GM19023 (cell line): ENCODE data around the gene MXRA8.
A peak's percentile ranks its signal among the peaks of the same experiment; 100 is the strongest.

ENCODE experiments used
- ATAC-seq: cut with Tn5 transposase; IDR thresholded peaks from one replicate; pipeline ENCODE4 v1.9.1; 2021; ENCODE audit warnings: mild to moderate bottlenecking, moderate library complexity; ENCODE audit not compliant: unreplicated experiment

Gene MXRA8

DNA sequence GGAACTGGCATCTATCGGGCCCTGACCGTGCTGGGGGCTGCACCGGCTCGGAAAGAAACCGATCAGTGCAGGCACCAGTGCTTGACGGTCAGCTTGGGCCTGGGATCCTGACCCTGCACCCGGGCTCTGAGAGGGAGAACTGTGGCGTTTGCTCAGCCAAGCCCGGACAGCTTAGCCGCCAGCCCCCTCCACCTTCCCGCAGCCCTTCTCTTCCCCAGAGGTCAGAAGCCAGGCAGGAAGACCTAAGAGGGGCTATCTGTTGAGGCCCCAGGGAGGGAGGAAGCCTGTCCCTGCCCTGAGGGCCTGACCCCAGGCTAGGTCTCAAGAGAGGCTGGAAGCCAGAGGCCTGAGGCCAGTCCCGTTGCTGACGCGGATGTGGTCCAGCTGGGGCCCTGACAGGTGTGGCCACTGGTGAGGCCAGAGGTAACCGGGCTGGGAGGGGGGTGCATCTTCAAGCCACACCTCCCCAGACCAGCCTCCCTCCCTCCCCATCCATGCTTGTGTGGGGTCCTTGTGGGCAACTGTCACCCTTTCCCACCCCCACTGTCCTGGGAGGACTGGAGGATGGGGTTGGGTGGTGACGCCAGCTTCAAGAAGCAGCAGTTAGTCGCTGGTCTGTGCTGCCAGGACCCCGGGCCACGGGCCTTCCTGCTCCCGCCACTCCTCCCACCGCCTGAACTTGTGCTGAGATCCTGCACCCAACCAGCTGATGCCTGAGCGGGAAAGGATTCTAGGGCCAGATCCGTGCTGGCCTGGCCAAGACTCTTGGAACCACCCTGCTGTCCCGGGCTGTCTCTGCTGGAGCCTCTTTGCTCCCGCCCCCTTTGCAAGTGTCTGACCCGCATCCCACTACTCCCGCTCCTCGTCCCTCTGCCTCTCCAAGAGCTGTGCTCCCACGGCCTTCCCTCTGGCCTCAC, 6.6 kb downstream of the MXRA8 start:
- no peak for ATAC-seq

DNA sequence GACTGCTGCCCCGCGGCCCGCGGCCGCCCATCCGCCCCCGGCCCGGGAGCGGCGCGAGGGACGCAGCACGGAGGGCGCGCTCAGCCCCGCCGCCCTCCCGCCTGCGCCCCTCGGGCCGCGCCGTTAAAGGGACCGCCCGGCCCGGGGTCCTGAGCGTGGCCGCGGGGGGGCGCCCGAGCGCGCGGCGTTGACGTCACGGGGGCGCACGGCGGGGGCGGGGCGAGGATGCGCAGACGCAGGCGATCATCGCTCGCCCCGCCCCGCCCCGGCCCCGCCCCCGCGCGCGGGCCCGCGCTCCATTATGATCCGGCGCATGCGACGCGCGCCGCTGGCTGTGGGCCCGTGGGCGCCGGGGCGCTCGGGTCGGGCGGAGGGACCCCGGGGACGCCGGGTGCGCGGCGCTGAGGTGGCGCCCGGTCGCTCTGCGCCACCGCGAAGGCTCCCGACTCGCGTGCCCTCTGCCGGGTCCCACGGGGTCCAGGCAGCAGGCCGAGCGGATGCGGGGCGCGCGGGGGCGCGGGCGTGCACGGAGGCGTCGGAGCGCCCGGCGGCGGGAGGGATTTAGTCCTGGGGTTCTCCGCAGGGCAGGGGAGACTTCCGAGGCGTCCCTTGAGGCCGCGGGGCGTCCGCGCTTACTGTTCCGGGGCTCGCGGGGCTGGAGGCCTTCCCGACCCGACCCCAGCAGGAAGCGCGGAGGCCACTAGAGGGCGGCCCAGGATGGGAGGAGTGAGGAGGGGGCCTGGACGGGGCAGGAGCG, 8.9 kb downstream of the MXRA8 start, which contains the start of gene DVL1:
Gene DVL1, minus strand, starts transcription at position 163 of the 757 bp plus-strand sequence. CDS start 353 bp downstream, outside the sequence.
- peak; percentile 62 for ATAC-seq

DNA sequence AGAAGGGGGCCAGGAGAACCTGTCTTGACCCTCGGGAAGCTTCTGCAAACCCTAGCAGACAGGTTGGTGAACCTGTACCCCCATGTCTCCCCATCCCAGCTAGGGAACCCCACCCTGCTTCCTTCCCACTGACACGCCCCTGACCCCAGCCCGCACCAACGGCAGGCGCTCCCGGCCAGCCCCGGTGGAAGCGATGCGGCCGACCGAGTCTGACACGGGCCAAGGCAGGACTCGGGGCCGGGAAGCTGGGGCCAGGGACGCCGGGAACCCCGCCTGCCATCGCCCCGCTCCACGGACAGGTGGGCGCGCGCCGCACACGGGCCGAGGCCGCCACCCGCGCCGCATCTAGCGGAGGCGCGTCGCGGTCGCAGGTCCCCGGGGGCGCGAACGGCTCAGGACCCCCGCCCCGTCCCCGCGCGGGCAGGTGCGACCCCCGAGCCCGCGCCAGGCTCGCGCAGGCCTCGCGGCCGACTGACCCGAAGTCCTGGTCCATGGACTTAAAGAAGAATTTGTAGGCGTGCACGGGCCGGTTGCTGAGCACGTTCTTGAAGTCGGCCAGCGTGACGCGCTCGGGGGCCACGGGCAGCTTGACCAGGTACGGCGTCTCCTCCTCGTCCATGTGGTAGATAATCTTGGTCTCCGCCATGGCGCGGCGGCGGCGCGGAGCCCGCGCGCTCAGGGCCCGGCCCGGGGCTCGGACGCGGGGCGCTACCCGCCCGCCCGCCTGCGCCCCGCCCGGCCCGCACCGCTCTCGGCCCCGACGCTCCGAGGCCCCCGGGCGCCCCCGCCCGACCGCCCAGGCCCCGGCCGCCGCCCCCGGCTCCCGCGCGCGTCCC, 9.7 kb downstream of the MXRA8 start:
- peak; percentile 22 for ATAC-seq

DNA sequence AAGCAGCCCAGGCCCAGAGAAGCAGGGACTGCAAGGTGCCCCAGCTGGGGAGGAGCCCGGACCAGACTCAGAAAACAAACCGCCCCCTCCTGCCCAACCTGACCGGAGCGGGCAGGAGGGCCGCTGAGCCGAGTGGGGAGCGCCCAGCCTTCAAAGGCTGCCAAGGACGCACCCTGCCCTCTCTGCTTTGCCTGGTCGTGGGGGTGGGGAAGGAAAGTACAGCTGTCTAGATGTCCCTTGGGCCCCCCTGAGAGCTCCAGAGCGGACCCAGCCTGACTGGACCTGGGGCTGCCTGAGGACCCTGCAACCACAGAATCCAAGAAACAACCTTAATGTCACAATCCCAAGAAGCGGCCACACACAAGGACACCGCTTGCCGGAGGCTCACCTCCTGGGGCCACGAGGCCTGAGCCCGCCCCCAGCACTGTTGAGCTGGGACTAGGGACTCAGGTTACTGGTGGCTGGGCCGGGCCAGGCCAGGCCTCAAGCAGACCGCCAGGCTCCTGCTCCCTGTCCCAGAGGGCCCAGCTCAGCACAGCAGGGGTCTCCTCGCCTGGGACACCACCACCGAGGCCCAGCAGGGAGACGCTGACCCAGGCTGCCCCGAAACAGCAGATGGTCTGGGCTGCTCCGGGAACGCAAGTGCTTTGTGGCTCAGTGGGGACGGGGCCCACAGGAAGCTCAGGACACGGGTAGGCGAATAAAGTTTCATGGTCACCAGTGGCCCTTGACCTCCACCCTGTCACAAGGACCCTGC, 10.5 kb downstream of the MXRA8 start:
- ATAC-seq, result no peak

DNA sequence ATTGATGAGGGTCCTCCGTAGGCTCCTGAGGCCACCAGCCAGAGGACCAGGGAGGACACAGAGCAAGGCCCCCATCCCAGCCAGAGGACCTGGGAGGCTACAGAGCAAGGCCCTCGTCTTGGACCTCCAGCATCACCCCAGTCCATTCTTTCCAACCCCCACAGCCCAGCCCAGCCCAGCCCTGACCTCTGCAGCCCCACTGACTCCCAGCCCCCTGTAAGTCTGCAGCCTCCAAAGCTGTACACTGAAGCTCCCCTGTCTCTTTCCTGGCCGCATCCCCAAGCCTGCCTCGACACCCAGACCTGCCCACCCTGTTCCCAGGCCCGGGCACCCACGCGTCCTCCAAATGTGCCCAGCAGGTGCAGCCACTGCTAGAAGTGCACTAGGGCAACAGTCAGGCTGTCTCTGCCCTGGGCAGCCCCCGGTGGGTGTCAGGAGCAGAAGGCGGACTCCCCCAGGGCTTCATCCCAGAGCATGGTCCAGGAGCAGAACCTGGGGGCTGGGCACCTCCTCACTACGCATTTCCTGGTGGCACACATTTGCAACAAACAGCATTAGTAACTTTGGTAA, 11.2 kb downstream of the MXRA8 start:
- no peak for ATAC-seq

DNA sequence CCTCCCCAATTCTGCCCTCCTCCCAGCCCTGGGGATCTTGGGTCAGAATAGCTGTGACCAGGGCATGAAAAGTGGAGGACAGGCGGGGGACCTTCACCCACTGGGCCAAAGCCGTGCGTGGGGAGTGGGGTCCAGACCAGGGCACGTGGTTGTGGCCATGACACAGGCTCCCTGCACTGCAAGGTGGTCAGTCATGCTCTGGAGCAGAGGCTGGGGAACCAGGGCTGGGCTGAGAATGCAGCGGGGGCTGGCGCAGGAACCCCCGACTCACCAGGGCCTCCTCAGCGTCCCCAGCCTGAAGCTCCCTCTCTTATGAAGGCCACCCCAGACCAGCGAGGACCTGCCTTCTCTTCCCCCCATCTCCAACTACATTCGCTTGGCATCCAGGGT, 11.9 kb downstream of the MXRA8 start:
- ATAC-seq, result no peak

DNA sequence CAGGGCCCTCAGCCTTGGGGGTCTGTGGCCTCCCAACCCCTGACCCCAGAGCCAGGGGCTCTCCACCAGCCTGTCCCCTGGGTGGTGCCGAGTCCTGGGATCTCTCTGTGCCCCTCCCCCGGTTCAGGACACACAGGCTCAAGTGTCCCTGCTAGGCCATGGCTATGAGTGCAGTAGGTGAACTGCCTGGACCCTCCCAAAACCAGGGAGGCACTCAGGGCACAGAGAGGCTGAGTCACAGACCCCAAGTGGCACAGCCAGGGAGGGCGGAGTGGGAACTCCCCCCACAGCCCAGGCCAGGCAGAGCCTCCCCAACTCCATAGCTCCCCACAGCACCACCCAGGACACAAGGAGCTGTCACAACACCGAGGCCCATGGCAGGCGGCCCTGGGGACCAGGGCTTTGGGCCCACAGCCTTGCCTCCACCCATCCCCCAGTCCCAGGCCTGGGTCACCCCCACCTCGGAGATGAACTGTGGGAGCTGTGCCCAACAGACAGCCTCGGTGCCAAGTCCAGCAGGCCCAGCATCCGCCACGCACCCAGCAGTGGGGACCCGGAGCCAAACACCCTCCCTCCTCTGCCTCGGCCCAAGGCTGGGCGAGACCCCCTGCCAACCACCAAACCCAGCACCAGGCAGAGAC, 12.4 kb downstream of the MXRA8 start:
- no peak for ATAC-seq

DNA sequence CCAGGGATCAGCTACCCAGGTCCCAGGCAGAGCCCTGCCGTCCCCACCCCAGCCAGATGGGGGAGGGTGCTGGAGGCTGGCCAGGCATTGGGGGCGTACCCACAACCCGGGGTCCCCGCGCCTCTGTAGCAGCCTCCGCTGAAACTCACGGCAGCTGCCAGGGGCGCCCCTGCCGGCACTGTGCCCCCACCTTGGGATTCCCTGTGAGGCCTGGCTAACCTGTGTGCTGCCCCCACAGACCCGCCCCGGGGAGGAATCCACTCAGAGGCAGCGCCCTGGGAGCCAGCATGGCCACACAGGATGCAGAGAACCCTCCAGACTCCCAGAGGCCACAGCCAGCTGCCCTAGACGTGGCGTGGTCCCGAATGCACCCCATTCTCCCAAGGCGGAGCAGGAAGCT, 13.0 kb downstream of the MXRA8 start:
- no peak for ATAC-seq

DNA sequence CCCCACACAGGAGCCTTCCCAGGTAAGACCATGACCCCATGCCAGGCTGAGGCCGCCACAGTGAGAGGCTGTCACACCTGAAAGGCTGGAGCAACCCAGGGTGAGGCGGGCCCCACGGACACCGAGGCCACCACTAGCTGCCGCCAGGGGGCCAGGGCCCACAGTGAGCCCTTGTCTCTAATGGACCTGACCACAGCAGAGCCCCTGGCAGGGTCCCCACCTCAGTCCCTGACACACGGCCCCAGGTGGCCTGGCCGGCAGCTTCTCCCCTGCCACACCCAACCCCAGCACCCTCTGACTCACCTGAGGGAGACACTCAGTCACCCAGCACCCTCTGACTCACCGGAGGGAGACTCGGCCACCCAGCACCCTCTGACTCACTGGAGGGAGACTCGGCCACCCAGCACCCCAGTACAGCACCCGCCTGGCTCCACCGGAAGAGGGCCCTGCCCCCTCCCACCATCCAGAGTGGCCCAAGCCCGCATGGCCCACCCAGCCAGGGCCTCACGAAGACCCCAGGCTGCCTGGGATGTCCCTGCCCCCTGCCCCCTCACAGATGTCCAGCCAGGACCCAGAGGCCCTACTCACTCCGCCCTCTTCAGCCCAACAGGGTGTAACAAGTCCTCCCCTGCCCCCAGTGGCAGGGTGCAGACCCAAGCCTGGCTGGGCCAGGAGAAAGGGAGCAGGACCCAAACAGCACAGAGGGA, 13.5 kb downstream of the MXRA8 start:
- no peak for ATAC-seq

DNA sequence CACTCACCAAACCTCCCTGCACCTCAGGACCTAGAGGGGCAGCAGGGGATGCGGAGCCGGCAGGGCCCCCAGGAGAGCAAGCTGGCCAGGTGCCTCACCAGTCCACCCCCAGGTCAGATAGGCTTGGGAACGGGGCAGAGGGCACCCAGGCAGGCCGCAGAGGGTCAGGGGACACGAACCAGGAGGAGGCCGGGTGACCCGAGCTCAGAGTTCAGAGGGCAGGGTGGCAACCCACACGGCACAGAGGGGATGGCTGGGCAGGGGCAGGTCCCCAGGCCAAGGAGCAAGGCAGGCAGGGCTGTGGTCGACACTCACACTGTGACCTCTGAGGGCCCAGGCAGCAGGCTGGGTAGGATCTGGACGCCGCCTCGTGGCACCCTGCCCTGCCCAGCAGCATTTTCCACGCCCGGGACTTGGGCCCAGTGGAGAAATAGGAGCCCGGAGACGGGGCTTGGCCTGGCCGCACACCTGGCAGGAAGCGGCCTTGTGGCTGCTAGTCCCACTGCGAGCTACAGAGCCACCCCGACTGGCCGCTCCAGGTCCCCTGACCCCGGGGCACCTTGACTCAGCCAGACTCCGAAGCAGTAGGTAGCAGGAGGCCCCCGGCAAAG, 14.4 kb downstream of the MXRA8 start:
- no peak for ATAC-seq

DNA sequence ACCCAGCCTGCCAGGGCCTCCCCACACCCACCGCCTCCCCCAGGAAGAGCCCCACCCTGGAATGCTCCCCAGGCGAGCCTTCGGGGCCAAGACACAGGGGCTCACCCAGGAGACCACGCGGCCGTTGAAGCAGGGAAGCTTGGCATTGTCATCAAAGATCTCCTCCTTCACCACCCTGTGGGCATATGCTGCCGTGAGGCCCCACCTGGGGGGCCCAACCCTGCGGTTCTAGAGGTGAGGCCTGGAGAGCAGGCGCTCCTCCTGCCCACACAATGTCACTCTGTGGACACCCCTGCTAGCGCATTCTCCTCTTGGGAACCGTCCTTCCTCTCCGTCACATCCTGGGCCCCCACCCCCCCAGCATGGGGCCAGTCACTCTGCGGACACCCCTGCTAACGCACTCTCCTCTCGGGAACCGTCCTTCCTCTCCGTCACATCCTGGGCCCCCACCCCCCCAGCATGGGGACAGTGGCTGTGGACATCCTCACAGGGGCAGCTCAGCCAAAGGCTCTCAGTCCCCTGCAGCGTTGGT, 15.7 kb downstream of the MXRA8 start:
- ATAC-seq, result no peak

DNA sequence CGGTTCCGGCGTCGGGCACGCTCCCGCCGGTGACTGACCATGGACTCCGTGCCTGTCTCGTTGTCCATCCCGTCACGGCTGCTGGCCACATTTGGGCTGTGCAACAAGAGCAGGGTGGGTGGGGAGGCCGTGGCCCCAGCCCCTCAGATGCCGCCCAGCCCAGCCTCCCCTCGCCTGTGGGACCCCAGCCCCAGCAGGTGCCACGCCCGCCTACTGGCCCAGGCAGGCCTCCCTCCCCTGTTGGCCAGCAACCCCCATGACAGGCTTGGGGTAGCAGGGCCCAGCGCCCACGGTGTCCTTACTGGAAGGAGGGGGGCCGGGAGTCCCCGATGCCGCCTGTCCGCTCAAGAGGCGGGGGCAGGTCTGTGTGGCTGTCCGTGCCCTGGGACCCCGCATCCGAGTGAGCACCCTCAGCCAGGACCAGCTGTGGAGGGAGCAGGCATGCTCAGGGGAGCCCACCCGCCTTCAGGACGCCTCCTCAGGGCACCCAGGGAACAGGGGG, 16.2 kb downstream of the MXRA8 start:
- no peak for ATAC-seq

DNA sequence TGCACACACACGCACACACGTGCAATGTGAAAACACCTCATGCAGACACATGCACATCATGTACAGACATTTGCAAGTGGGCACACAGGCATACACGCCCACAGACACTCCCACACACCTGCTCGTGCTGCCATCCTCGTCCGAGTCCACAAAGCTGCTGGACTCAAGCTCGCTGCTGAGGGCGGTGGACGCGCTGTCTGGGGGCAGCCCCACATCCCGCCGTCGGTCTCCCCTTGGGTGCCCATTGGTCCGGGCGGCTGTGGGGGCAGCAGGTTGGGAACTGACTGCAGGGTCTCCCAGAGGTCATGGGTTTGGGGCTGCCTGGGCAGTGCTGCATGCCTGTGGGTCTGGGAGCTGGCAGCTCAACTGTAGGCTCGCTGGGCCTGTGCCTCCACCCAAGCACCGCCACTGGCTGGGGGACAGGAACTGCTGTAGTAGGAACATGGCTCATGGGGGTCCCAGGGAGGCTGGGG, 16.8 kb downstream of the MXRA8 start:
- ATAC-seq, result no peak

DNA sequence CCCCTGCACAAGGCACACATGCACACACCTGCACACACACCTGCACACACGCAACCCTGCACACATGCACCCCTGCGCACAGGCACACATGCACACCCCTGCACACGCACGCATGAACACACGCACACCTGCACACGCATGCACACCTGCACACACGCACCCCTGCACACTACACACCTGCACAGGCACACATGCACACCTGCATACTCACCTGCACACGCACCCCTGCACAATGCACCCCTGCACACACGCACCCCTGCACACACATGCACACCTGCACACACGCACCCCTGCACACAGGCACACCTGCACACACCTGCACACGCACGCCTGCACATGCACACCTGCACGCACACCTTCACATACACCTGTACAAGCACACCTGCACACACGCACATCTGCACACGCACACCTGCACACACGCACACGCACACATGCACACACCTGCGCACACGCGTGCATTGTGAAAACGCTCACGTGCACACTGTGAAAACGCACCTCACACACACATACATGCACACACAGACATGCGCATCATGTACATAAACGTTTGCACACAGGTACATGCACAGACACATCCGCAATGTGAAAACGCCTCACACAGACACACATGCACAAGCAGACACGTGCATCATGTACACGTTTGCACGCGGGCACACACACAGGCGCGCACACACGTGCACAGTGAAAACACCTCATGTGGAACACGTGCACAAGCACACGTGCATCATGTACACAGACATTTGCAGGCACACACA, 17.4 kb downstream of the MXRA8 start:
- no peak for ATAC-seq

DNA sequence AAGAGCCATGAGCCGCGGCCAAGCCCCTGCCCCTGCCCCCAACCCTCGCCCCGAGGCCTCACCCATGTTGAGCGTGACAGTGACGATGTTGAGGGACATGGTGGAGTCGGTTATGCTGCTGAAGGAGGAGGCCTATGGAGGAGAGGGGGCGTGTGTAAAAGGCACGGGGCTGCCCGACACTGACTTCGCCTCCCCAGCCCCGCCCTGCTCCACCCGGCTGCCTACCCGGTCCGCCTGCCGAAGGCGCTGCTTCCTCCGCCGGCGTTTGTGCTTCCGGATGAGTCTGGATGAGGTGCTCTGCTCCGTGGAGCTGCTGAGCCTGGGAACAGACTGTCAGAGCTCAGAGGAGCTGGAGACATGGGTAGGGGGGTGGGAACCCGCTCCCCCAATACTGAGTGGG, 18.2 kb downstream of the MXRA8 start:
- ATAC-seq, result no peak

DNA sequence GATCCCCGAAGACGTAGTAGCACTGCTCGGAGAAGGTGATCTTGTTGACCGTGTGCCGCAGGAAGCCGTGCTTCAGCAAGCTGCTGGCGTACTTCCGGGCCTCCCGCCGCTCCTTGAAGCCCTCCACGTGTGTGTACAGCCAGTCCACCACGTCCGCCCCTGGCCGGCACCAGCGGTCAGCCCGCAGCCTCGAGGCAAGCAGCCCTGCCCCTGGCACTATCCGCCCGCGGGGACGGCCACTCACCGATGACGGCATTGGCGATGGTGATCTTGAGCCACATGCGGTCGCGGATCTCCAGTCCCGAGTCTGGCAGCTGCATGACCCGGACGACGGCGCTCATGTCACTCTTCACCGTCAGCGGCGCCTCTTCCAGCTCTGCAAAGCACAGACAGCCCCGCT, 20.1 kb downstream of the MXRA8 start:
- ATAC-seq, result no peak

DNA sequence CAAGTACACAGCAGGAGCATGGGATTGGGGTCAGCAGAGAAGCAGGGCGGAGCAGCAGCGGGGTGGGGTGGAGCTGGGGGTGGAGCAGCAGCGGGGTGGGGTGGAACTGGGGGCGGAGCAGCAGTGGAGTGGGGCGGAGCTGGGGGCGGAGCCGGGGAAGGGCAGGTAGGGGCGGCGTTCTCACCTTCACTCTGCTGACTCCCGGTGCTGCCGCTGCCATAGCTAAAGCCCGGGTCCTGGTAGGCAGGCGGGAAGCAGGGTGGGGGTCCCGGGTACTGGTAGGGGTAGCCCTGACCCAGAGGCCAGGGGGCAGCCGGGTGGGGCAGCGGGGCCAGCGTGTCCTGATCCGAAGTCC, 20.6 kb downstream of the MXRA8 start:
- ATAC-seq, result no peak
